Urinary bladder (tissue), 4 donors: ENCODE measurements around the gene SOX30. TPM values are rescaled to one million over a fixed set of nuclear protein-coding genes. Genes with fewer than 3 reads are reported as not detected.

ENCODE experiments used
- DNase-seq: peaks from one replicate; pipeline ENCODE4 v3.0.0-alpha.2; 2015; ENCODE audit errors: extremely low spot score
- H3K27ac ChIP-seq: one replicate; pipeline ENCODE4 v1.5.1; 2013; ENCODE audit warnings: low read depth, mild to moderate bottlenecking, moderate library complexity
- H3K36me3 ChIP-seq: one replicate; pipeline ENCODE4 v1.6.1; 2013; ENCODE audit warnings: mild to moderate bottlenecking, moderate library complexity; ENCODE audit not compliant: insufficient read depth
- H3K4me1 ChIP-seq: one replicate; pipeline ENCODE4 v1.6.1; 2013; ENCODE audit warnings: mild to moderate bottlenecking, moderate library complexity; ENCODE audit not compliant: insufficient read depth
- H3K4me3 ChIP-seq: one replicate; pipeline ENCODE4 v1.5.1; 2013; ENCODE audit warnings: low read depth, low read length
- WGBS: extraction: QIAGEN DNeasy Blood & Tissue Kit; methylation state at CpG from one replicate; pipeline ENCODE4 v1.1.7; 2013; 5-methylcytosine and 5-hydroxymethylcytosine counted together
- polyA plus RNA-seq: library from polyadenylated mRNA; stranded (reverse); fragments of 200-250 nt; gene quantifications from one replicate; pipeline ENCODE4 v1.2.3, GENCODE V29; 2013
- total RNA-seq: library from RNA; depleted of rRNA; stranded (reverse); fragments of >200 nt; gene quantifications from one replicate; pipeline ENCODE4 v1.2.3, GENCODE V29; 2014
- donor health status: healthy with polysubstance abuse.
- donor health status: healthy.

SOX30 gene
- total and polyA plus RNA-seq, 2 donors = 0.33 TPM; not detected in 1

DNA sequence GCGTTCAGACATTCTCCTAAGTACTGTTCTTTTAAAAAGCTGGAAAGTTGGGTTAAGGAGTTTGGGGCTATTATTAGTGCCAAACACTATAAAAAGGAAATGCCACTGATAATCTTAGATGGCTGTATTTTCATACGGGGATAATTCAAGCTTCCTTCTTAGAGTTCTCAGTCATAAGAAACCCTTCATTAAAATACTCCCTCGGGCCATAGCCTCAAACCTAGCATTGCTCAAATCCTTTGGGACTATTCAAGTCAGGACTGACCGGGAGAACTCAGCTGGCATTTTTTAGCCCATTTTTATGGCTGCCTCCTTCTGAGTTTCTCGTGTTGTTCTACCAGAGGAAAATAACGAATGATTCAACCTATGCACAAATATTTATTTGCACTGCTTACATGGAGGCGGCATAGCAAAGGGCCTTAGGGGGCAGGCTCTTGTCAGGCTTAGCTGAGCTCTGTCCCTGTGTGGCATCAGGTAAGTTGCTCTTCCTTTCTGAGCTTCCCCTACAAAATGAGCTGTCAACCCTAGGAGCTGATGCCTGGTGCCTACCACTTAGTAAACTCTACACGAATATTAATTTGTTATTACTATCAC lies 43.2 kb downstream of the SOX30 start:
- Histone ChIP-seq H3K4me3 (no peak overlapping the region), H3K27ac (no peak overlapping the region), H3K4me1 (no peaks in the 10 kb centered on the region), H3K36me3 (no peaks in the 10 kb centered on the region)
- WGBS = 60% methylated on average over 8 of the region's 8 CpGs
- no peak for DNase-seq

DNA sequence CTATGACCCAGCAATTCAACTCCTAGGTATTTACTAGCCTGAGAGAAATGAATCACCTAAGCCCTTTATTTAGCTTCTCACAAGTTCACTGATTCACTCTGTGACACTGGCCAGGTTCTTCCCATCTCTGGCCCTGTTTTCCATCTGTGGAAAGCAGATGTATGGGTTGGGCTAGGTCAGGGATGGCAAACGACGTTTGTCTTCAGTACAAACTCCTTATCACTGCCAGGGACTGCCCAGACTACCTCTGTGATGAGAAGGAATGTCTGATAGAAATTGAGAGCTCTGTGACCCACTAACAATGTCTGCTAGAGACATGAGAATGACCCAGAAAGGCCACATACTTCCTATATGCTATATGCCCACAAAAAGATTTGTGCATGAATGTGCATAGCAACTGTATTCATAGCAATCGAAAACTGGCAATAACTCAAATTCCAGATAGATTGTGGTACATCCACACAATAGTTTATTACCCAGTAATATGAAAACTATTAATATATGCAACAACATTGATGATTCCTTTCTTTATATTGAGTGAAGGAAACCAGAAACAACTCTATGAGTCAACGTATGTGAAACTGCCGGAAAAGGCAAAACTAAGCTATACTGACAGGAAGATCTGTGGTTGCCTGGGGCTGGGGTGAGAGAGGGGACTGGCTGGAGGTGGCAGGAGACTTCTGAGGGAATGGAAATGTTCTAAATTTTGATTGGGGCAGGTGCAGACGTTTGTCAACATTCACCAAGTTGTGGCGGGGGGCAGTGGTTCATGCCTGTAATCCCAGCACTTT lies 44.7 kb downstream of the SOX30 start:
- no peaks in the 10 kb centered on the region for H3K4me1 ChIP-seq
- H3K4me3 ChIP-seq = no peak overlapping the region
- no peaks in the 10 kb centered on the region for H3K36me3 ChIP-seq
- WGBS = 64% methylated on average over 7 of the region's 7 CpGs
- no peak for DNase-seq
- H3K27ac ChIP-seq = no peak overlapping the region

DNA sequence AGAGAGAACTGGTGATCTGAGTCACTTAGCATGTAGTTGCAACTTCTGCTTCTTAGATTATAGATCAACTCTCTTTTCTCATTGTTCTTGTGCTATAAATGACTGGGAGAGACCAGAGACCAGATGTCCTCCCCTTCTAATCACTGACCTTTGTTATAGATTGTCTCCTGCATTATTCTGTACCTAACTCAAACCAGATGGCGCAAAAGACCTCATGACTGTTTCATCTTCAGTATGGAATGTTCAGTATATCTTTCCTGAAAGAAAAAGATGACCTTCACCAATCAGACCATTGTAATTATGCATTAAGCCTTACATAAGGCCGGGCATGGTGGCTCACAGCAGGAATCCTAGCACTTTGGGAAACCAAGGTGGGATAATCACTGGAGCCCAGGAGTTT lies 46.2 kb downstream of the SOX30 start:
- no peak for DNase-seq

DNA sequence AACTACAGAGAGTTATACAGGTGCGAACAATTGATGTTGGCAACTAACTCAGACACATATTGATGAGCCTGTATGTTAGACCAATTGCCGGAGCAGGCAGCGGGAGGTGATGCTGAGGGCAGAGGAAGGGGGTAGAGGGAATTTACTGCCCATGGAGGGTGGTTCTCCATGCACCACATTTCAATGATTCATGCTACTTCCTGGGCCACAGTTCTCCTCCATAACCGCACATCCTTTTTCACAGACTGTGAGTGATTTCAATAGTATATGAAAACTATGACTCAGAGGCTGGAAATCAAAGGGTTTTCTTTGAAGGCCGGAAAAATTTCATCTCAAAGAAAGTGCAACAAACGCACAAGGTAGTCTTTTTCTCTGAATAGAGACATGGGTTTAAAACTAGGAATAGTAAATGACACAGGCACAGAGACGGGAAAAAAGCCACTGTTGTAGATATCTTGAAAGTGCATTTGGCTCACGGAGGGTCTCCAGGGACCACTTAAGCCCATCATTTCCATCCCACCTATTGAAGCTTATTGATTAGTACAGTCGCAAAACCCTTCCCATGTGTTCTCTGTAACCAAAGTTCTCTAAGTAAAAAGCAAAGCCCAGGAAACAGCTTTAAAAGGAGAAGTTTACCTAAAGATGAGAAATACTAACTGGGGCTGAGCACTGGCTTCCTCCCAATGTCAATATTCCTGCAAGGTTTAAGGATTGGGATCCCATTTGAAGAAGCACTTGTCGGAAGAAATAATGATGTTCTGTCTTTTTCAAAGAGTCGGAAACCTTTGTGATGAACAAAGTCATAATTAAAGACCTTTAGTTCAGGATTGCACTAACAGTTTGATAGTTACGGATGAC lies 48.7 kb downstream of the SOX30 start:
- Histone ChIP-seq H3K4me3 (no peak overlapping the region), H3K27ac (no peak overlapping the region), H3K4me1 (no peaks in the 10 kb centered on the region), H3K36me3 (no peaks in the 10 kb centered on the region)
- WGBS = 90% methylated on average over 12 of the region's 12 CpGs
- no peak for DNase-seq

More for the DNA sequence above, 46.2 kb downstream of the SOX30 start:
- Histone ChIP-seq H3K27ac (no peak overlapping the region), H3K36me3 (no peaks in the 10 kb centered on the region), H3K4me1 (no peaks in the 10 kb centered on the region), H3K4me3 (no peak overlapping the region)
- WGBS = 94% methylated on average over 2 of the region's 2 CpGs

DNA sequence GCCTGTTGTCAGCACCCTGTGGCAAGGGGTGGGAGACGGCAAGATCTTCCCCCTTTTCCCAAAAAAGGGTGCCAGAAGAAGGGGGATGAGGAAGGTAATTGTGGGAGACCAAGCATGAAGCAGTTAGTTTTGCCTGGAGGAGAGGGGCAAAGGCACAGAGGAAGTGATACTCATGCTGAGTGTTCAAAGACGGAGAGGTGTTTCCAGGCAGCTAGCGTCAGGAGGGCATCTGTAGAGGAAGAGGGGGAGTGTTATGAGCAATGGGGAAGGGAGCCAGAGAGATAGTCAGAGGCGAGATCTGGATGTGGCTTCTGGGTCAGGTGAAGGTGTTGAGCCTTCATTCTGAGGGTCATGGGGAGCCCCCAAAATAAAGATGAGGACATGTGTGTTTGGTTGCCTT lies 49.7 kb downstream of the SOX30 start:
- no peaks in the 10 kb centered on the region for H3K36me3 ChIP-seq
- no peaks in the 10 kb centered on the region for H3K4me1 ChIP-seq
- 88% methylated on average over 4 of the region's 4 CpGs for WGBS
- H3K4me3 ChIP-seq = no peak overlapping the region
- no peak for DNase-seq
- no peak overlapping the region for H3K27ac ChIP-seq

DNA sequence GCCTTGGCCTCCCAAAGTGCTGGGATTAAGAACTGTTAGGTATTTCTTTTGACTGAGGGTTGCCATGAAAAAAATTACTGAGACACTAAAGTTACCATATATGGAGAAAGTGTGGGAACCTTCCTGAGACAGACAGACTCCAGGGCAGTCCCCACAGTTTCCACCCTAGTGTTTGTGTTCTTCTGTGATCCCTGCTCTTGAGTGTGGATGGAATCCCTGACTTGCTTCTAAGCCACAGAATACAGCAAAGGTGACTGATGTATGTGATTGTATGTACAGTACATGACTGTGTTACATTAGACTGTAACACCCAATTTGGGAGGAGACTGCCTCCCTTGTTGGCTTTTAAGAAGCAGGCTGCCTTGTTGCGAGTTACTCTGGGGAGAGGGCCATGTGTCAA lies 52.0 kb downstream of the SOX30 start:
- no peaks in the 10 kb centered on the region for H3K36me3 ChIP-seq
- 86% methylated on average over 1 of the region's 1 CpG for WGBS
- no peak overlapping the region for H3K27ac ChIP-seq
- DNase-seq = no peak
- H3K4me1 ChIP-seq = no peaks in the 10 kb centered on the region
- H3K4me3 ChIP-seq = no peak overlapping the region

DNA sequence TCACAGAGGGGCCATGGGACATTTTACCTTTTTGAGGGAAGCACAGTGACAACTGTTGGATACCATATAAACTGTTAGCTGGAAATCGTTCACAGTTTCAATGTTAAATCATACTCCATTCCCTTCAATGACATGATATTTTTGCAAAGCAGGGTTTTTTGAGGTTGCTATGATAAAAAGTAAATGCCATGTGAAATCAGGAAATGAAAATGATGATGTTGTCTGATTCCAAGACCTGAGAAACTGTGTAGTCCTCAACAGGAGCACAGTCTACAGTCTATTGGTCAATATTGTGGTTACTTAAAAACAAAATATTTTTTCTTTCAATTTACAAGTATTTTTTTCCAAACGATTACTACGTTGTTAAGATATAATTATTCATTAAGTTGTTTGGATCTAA lies 52.7 kb downstream of the SOX30 start:
- WGBS = 69% methylated on average over 3 of the region's 3 CpGs
- Histone ChIP-seq H3K27ac (no peak overlapping the region), H3K4me1 (no peaks in the 10 kb centered on the region), H3K36me3 (no peaks in the 10 kb centered on the region), H3K4me3 (no peak overlapping the region)
- no peak for DNase-seq

DNA sequence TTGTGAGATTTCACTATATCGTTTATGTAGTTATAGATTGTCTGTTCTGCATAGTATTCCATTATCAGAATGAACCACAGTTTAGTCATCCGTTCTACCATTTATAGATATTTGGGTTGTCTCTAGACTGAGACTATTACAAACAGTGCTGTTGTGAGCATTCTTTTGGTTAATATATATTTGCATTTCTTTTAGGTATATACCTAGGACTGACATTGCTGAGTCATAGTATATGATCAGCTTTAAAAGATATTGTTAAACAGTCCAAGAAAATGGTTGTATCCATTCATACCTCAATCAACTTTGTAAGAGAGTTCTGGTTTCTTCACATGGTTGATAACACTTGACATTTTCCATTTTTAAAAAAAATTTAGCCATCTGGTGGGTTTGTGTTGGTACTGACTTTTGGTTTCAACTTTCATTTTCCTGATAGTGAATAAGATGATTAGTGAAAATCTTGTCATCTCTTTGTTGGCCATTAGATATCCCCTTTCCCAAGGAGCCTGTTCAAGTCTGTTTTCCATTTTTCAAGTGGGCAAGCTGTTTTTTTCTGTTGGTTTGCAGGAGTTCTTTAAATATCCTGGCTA lies 53.8 kb downstream of the SOX30 start:
- Histone ChIP-seq H3K4me1 (no peaks in the 10 kb centered on the region), H3K4me3 (no peak overlapping the region), H3K36me3 (no peaks in the 10 kb centered on the region), H3K27ac (no peak overlapping the region)
- 95% methylated on average over 2 of the region's 2 CpGs for WGBS
- no peak for DNase-seq

DNA sequence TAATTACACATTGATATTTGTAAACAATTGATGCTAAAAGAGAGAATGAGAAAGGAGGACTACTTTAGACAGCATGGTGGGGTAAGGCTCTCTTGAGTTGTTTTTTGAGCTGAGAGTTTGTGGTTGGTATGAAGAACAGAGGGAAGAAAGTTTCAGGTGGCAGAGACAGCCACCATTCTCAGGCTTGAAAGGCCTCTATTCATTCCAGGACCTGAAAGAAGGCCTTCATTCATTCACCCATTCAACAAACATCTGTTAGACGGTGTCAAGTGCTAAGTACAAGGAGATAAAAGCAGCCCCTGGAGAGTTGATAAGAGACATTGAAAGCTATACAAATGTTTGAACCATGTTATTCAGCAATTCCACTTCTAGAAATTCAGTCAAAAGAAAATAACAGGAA lies 55.0 kb downstream of the SOX30 start:
- H3K36me3 ChIP-seq = no peaks in the 10 kb centered on the region
- 88% methylated on average over 1 of the region's 1 CpG for WGBS
- no peak overlapping the region for H3K4me3 ChIP-seq
- peaks cover 3% of the 10 kb centered on the region for H3K4me1 ChIP-seq
- no peak for DNase-seq
- no peak overlapping the region for H3K27ac ChIP-seq

DNA sequence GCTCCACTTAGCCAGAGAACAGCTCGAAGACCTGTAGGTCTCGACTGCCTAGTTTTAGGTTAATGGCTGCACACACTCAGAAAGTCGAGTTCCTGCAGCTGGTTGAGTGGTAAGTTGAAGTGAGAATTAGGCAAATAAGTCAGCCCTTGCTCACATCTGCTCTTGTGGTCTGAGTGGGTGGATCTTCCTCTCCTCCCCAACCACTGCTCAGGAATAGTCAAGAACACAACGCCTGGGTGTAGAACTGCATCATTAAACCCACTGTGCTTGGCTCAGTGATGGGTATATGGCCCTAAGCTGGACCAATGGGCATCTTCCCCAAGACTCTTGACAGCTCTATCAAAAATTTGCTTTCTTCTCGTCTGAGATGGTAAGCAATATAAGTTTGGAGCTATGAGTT lies 55.8 kb downstream of the SOX30 start:
- WGBS = 85% methylated on average over 5 of the region's 5 CpGs
- DNase-seq = no peak

DNA sequence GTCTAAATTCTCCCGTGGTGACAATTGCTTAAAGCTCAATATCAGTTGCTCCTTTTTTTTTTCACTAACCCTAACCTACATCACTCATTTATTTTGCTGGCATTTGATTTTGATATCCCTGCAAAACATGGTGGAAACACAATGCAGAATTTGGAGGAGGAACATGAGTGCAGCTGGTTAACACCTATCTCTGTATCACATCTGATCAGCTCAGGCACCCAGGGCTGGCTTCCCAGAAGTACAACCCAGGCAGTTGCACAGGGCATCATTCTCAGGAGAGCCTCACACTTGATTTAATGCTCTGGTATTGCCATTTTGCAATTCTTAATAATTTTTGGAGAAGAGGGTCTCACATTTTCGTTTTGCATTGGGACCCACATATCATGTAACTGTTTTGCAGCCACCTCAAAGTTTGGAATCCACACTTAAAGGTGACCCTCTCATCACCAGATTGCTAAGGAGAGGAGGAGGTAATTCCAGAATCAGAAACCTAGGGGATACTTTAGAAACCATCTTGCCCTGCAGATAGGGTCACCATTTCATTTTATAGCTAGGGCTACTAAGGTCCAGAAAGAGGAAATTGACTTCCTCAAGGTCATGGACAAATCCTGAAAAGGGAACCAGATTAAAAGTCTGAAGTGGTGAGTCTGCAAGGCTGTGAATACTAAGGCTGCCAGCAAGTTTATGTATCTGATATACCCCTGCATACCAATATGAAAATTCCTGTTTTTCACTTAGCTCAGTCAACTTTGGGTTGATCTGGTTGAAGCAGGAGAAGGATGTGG lies 57.4 kb downstream of the SOX30 start:
- Histone ChIP-seq H3K4me1 (peaks cover 3% of the 10 kb centered on the region), H3K27ac (no peak overlapping the region), H3K4me3 (no peak overlapping the region), H3K36me3 (no peaks in the 10 kb centered on the region)
- WGBS = 82% methylated on average over 2 of the region's 2 CpGs
- DNase-seq = no peak

More for the DNA sequence above, 55.8 kb downstream of the SOX30 start:
- Histone ChIP-seq H3K36me3 (no peaks in the 10 kb centered on the region), H3K27ac (no peak overlapping the region), H3K4me1 (peaks cover 3% of the 10 kb centered on the region), H3K4me3 (no peak overlapping the region)

DNA sequence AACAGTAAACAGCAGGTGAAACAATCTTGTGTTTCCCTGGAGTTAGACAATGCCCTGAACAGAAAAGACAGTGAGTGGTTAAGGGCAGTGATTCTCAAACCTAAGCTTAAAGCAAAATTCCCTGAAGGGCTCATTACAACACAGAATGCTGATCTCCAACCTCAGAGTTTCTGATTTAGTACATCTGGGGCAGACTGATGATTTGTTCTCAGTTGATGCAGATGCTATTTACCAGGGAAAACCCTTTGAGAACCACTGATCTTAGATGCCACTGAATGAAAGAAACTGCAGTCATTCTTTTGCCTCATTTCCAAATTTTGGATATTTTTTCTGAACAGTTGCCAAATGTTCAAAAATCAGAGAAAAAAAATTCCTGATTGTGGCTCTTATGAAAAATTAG lies 58.0 kb downstream of the SOX30 start:
- no peak for DNase-seq
- H3K27ac ChIP-seq = no peak overlapping the region
- no peaks in the 10 kb centered on the region for H3K36me3 ChIP-seq
- peaks cover 3% of the 10 kb centered on the region for H3K4me1 ChIP-seq
- no peak overlapping the region for H3K4me3 ChIP-seq
